ENCODE data around the gene SLC30A1.

The SLC30A1 gene

GRCh38 chr1:211566431-211567025 lies 12.4 kb downstream of the SLC30A1 start:
- TF ChIP-seq TEAD4 (IDR thresholded peaks at IDR 0.05) = no peak
- no peak for TF ChIP-seq EP300 (IDR thresholded peaks at IDR 0.05; ENCODE audit: borderline replicate concordance)
- TF ChIP-seq NFIC (IDR thresholded peaks at IDR 0.05) = no peak
- no peak for TF ChIP-seq USF1 (IDR thresholded peaks at IDR 0.05)
- TF ChIP-seq EGR1 (IDR thresholded peaks at IDR 0.05) = no peak
- TF ChIP-seq ZBTB7A (IDR thresholded peaks at IDR 0.05; ENCODE audit: low read depth) = no peak
- TF ChIP-seq CEBPB (IDR thresholded peaks at IDR 0.05) = no peak
- no peak for TF ChIP-seq TCF12 (IDR thresholded peaks at IDR 0.05; ENCODE audit: low read depth)
- no peak for TF ChIP-seq FOXM1 (IDR thresholded peaks at IDR 0.05; ENCODE audit: borderline replicate concordance, low read depth)
- TF ChIP-seq REST (IDR thresholded peaks at IDR 0.05; ENCODE audit: low read depth) = no peak
- TF ChIP-seq CREB1 (IDR thresholded peaks at IDR 0.05; ENCODE audit: low read depth) = no peak
- TF ChIP-seq TAF1 (IDR thresholded peaks at IDR 0.05; ENCODE audit: low read depth) = no peak
- TF ChIP-seq RAD21 (IDR thresholded peaks at IDR 0.05; ENCODE audit: low read depth) = no peak
- TF ChIP-seq MAX (IDR thresholded peaks at IDR 0.05) = no peak
- TF ChIP-seq YY1 (IDR thresholded peaks at IDR 0.05; ENCODE audit: low read depth) = no peak

- TF ChIP-seq EP300 (IDR thresholded peaks at IDR 0.05; ENCODE audit: borderline replicate concordance) (no peak), NFIC (IDR thresholded peaks at IDR 0.05) (no peak), CREB1 (IDR thresholded peaks at IDR 0.05; ENCODE audit: low read depth) (no peak), USF1 (IDR thresholded peaks at IDR 0.05) (no peak), TCF12 (IDR thresholded peaks at IDR 0.05; ENCODE audit: low read depth) (no peak), ZBTB7A (IDR thresholded peaks at IDR 0.05; ENCODE audit: low read depth) (no peak), MAX (IDR thresholded peaks at IDR 0.05) (no peak), CEBPB (IDR thresholded peaks at IDR 0.05) (no peak), FOXM1 (IDR thresholded peaks at IDR 0.05; ENCODE audit: borderline replicate concordance, low read depth) (no peak), RAD21 (IDR thresholded peaks at IDR 0.05; ENCODE audit: low read depth) (no peak), EGR1 (IDR thresholded peaks at IDR 0.05) (no peak), REST (IDR thresholded peaks at IDR 0.05; ENCODE audit: low read depth) (no peak), TEAD4 (IDR thresholded peaks at IDR 0.05) (no peak), YY1 (IDR thresholded peaks at IDR 0.05; ENCODE audit: low read depth) (no peak), TAF1 (IDR thresholded peaks at IDR 0.05; ENCODE audit: low read depth) (no peak)
These were observed 14.9 kb downstream of the SLC30A1 start for GRCh38 chr1:211564084-211564483.

- TF ChIP-seq TEAD4 (IDR thresholded peaks at IDR 0.05) (no peak), MAX (IDR thresholded peaks at IDR 0.05) (no peak), TAF1 (IDR thresholded peaks at IDR 0.05; ENCODE audit: low read depth) (no peak), NFIC (IDR thresholded peaks at IDR 0.05) (no peak), USF1 (IDR thresholded peaks at IDR 0.05) (no peak), EGR1 (IDR thresholded peaks at IDR 0.05) (no peak), EP300 (IDR thresholded peaks at IDR 0.05; ENCODE audit: borderline replicate concordance) (no peak), CREB1 (IDR thresholded peaks at IDR 0.05; ENCODE audit: low read depth) (no peak), TCF12 (IDR thresholded peaks at IDR 0.05; ENCODE audit: low read depth) (no peak), FOXM1 (IDR thresholded peaks at IDR 0.05; ENCODE audit: borderline replicate concordance, low read depth) (no peak), RAD21 (IDR thresholded peaks at IDR 0.05; ENCODE audit: low read depth) (no peak), ZBTB7A (IDR thresholded peaks at IDR 0.05; ENCODE audit: low read depth) (no peak), REST (IDR thresholded peaks at IDR 0.05; ENCODE audit: low read depth) (no peak), CEBPB (IDR thresholded peaks at IDR 0.05) (no peak), YY1 (IDR thresholded peaks at IDR 0.05; ENCODE audit: low read depth) (no peak)
These were observed 19.5 kb downstream of the SLC30A1 start for GRCh38 chr1:211559222-211560010.

Data from Ishikawa (cell line).